PC-3 (cell line): ENCODE data around the gene ACTR10. TPM values are rescaled to one million over a fixed set of nuclear protein-coding genes. Genes with fewer than 3 reads are reported as not detected.
A peak's percentile ranks its signal among the peaks of the same experiment; 100 is the strongest.
"Not testable (repeated sequence)": the region's sequence is repeated elsewhere in the genome, so short reads cannot be mapped to it uniquely, and the experiment has no call there.

ENCODE experiments used
- ATAC-seq: fragments of 200-7000 bp; cut with Tn5 transposase; 2 replicates; pipeline ENCODE4 v1.9.1; 2020; ENCODE audit warnings: mild to moderate bottlenecking, moderate library complexity
- BruUV-seq: library from RNA; stranded (reverse); fragments of 400-500 nt; replicated peaks from 2 replicates; lab custom pipeline; 2021; lab: Mats Ljungman, UMichigan
- CTCF ChIA-PET: fragments of 300-600 bp; sonication (Branson Sonifier 250); formaldehyde crosslinking; loops from one replicate; lab custom pipeline; 2022; ENCODE audit warnings: antibody characterized with exemption; lab: Charles Lee
- POLR2A ChIA-PET: fragments of 300-600 bp; sonication (Branson Sonifier 250); formaldehyde crosslinking; loops from one replicate; lab custom pipeline; 2022; ENCODE audit warnings: antibody characterized with exemption; ENCODE audit not compliant: unreplicated experiment; lab: Charles Lee
- DNase-seq: peaks from one replicate; pipeline ENCODE4 v3.0.0-alpha.2; 2015
- H2AFZ ChIP-seq: fragments of 300-600 bp; sonication (generic); 2 replicates; pipeline ENCODE4 v1.6.0; 2016; ENCODE audit warnings: antibody characterized with exemption, low read length
- H3F3A ChIP-seq: fragments of 300-600 bp; sonication (generic); one replicate; pipeline ENCODE4 v1.6.0; 2017; ENCODE audit warnings: antibody characterized with exemption, low read length, control low read depth, mild to moderate bottlenecking; ENCODE audit not compliant: unreplicated experiment
- H3K27ac ChIP-seq: fragments of 300-600 bp; sonication (generic); 2 replicates; pipeline ENCODE4 v1.5.1; 2016; ENCODE audit warnings: mild to moderate bottlenecking, low read length
- H3K27me3 ChIP-seq: fragments of 300-600 bp; sonication (generic); 2 replicates; pipeline ENCODE4 v1.6.1; 2016; ENCODE audit warnings: low read length, mixed read lengths
- H3K36me3 ChIP-seq: fragments of 300-600 bp; sonication (generic); 2 replicates; pipeline ENCODE4 v1.6.1; 2016; ENCODE audit warnings: low read depth, mixed run types, low read length, mixed read lengths
- H3K4me1 ChIP-seq: fragments of 300-600 bp; sonication (generic); 2 replicates; pipeline ENCODE4 v1.5.1; 2016; ENCODE audit warnings: low read length; ENCODE audit not compliant: insufficient read depth
- H3K4me2 ChIP-seq: fragments of 300-600 bp; sonication (generic); 2 replicates; pipeline ENCODE4 v1.6.0; 2016; ENCODE audit warnings: low read length
- H3K4me3 ChIP-seq: fragments of 300-600 bp; sonication (generic); 2 replicates; pipeline ENCODE4 v1.5.1; 2016; ENCODE audit warnings: mild to moderate bottlenecking, low read length, mixed read lengths
- H3K79me2 ChIP-seq: fragments of 300-600 bp; sonication (generic); 2 replicates; pipeline ENCODE4 v1.6.1; 2017; ENCODE audit warnings: low read length, mixed read lengths
- H3K9ac ChIP-seq: fragments of 300-600 bp; sonication (generic); 2 replicates; pipeline ENCODE4 v1.6.0; 2016; ENCODE audit warnings: mild to moderate bottlenecking, low read length
- H3K9me2 ChIP-seq: fragments of 300-600 bp; sonication (generic); replicated peaks from 2 replicates; pipeline ENCODE4 v1.6.1; 2016; ENCODE audit warnings: mixed run types, low read length, mixed read lengths
- H3K9me3 ChIP-seq: fragments of 300-600 bp; sonication (generic); 2 replicates; pipeline ENCODE4 v1.6.1; 2016; ENCODE audit warnings: low read length, mixed read lengths
- H4K20me1 ChIP-seq: fragments of 300-600 bp; sonication (generic); 2 replicates; pipeline ENCODE4 v1.6.1; 2016; ENCODE audit warnings: low read length, mixed read lengths
- EZH2 ChIP-seq: fragments of 300-600 bp; sonication (generic); IDR thresholded peaks from one replicate; pipeline ENCODE4 v1.6.1; 2017; ENCODE audit warnings: antibody characterized with exemption, mild to moderate bottlenecking, low read length; ENCODE audit not compliant: unreplicated experiment
- EZH2phosphoT487 ChIP-seq: fragments of 300-600 bp; sonication (generic); IDR thresholded peaks from 2 replicates; pipeline ENCODE4 v1.6.1; 2018; ENCODE audit warnings: mild to moderate bottlenecking, antibody characterized with exemption, low read length, borderline replicate concordance
- intact Hi-C: fragments of 100-400 bp; cut with micrococcal nuclease; formaldehyde crosslinking; loops from 2 replicates; pipeline ENCODE4 v1.9.0; 2023
- total RNA-seq: library from RNA; depleted of rRNA; stranded (reverse); fragments of >200 nt; gene quantifications from 2 replicates; pipeline ENCODE4 v1.2.3, GENCODE V29; 2014
- TF ChIP-seq, protein P1 (sequence below): fragments of 300-600 bp; sonication (generic); conservative IDR thresholded peaks from 2 replicates; pipeline ENCODE4 v1.5.1; 2017; ENCODE audit warnings: antibody characterized with exemption, low read depth, mild to moderate bottlenecking, low read length

ACTR10 gene
- total RNA-seq, 1 experiment from 2014 or later, result 126 TPM

DNA sequence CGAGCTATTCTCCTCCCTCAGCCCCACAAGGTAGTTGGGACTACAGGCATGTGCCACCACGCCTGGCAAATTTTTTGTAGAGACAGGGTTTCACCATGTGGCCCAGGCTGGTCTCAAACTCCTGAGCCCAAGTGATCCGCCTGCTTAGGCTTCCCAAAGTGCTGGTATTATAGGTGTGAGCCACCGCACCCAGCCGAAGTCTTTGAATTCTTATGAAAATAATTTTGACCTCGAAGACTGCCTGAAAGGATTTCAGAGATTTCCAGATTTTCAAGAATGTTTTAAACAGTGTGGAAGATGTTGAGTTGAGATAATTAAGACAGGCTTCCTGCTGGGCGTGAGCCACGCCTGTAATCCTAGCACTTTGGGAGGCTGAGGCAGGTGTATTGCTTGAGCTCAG lies 49.7 kb downstream of the ACTR10 start:
- intact Hi-C loops, result loop anchor here (10.0 kb wide), 1 partner anchor 1235 kb away; the partner anchor contains the start of genes JKAMP and L3HYPDH
- no peak for ATAC-seq
- no peaks in the 10 kb centered on the region for H3K9me2 ChIP-seq
- H4K20me1 ChIP-seq, result peaks cover 67% of the 10 kb centered on the region
- H3F3A ChIP-seq, result peaks cover 21% of the 10 kb centered on the region
- H3K4me2 ChIP-seq, result no peak overlapping the region
- H3K27me3 ChIP-seq, result no peaks in the 10 kb centered on the region
- TF ChIP-seq EZH2 (no peak), EZH2phosphoT487 (no peak)
- TF ChIP-seq, protein P1, sequence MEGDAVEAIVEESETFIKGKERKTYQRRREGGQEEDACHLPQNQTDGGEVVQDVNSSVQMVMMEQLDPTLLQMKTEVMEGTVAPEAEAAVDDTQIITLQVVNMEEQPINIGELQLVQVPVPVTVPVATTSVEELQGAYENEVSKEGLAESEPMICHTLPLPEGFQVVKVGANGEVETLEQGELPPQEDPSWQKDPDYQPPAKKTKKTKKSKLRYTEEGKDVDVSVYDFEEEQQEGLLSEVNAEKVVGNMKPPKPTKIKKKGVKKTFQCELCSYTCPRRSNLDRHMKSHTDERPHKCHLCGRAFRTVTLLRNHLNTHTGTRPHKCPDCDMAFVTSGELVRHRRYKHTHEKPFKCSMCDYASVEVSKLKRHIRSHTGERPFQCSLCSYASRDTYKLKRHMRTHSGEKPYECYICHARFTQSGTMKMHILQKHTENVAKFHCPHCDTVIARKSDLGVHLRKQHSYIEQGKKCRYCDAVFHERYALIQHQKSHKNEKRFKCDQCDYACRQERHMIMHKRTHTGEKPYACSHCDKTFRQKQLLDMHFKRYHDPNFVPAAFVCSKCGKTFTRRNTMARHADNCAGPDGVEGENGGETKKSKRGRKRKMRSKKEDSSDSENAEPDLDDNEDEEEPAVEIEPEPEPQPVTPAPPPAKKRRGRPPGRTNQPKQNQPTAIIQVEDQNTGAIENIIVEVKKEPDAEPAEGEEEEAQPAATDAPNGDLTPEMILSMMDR, result no peak
- H3K9ac ChIP-seq, result no peak overlapping the region
- CTCF ChIA-PET, result no interaction called here
- H3K4me1 ChIP-seq, result peaks cover 16% of the 10 kb centered on the region
- POLR2A ChIA-PET, result no interaction called here
- no peak overlapping the region for H3K27ac ChIP-seq
- peaks cover 68% of the 10 kb centered on the region for H3K36me3 ChIP-seq
- H2AFZ ChIP-seq, result no peak overlapping the region
- H3K9me3 ChIP-seq, result no peaks in the 10 kb centered on the region
- no TSS peak for BruUV-seq
- H3K79me2 ChIP-seq, result peaks cover 96% of the 10 kb centered on the region
- no peak overlapping the region for H3K4me3 ChIP-seq
- DNase-seq, result no peak

DNA sequence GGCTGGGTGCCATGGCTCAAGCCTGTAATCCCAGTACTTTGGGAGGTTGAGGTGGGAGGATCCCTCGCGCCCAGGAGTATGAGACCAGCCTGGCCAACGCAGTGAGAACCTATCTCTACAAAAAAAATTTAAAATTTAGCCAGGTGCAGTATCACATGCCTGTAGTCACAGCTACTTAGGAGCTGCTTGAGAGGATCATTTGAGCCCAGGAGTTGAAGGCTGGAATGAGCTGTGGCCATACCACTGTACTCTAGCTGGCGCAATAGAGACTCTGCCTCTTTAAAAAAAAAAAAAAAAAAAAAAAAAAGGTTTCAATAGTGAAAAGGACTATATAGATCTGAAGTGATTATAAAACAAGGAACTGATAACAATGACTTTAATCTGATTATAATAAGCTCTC lies 58.2 kb downstream of the ACTR10 start:
- H3K36me3 ChIP-seq, result peaks cover 83% of the 10 kb centered on the region
- ChIA-PET CTCF (interaction anchor here (0.6 kb wide), 1 partner anchor 150 kb away, joined by 9 read pairs; no protein-coding TSS in a partner anchor), POLR2A (interaction anchor here (0.5 kb wide), 1 partner anchor 185 kb away, joined by 4 read pairs; no protein-coding TSS in a partner anchor)
- TF ChIP-seq EZH2phosphoT487, result no peak
- TF ChIP-seq, protein P1, result no peak; the same call in 1 of the 2 replicates
- TF ChIP-seq EZH2, result no peak
- BruUV-seq, result no TSS peak
- peaks cover 15% of the 10 kb centered on the region for H3F3A ChIP-seq
- H3K79me2 ChIP-seq, result peaks cover 52% of the 10 kb centered on the region
- no peaks in the 10 kb centered on the region for H3K9me2 ChIP-seq
- no peak overlapping the region for H3K4me3 ChIP-seq
- no peak for DNase-seq
- no peaks in the 10 kb centered on the region for H3K27me3 ChIP-seq
- H2AFZ ChIP-seq, result no peak overlapping the region
- intact Hi-C loops, result no loop called here
- no peak overlapping the region for H3K27ac ChIP-seq
- H3K9me3 ChIP-seq, result no peaks in the 10 kb centered on the region
- no peaks in the 10 kb centered on the region for H3K4me1 ChIP-seq
- peak; percentile 58 for ATAC-seq
- no peak overlapping the region for H3K4me2 ChIP-seq
- H3K9ac ChIP-seq, result no peak overlapping the region
- peaks cover 29% of the 10 kb centered on the region for H4K20me1 ChIP-seq

DNA sequence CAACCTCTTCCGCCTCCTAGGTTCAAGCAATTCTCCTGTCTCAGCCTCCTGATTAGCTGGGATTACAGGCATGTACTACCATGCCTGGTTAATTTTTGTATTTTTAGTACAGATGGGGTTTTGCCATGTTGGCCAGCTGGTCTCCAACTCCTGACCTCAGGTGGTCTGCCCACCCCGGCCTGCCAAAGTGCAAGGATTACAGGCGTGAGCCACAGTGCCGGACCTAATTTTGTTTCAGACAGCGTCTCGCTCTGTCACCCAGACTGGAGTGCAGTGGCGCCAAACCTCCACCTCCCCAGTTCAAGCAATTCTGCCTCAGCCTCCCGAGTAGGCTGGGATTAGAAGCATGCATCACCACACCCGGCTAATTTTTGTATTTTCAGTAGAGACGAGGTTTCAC lies 62.1 kb downstream of the ACTR10 start:
- H2AFZ ChIP-seq, H3K4me3 ChIP-seq, BruUV-seq, H3K27ac ChIP-seq, H3K27me3 ChIP-seq, H3K4me2 ChIP-seq, DNase-seq, POLR2A ChIA-PET, H3K9me2 ChIP-seq, H3K9me3 ChIP-seq, ATAC-seq, CTCF ChIA-PET, H3K9ac ChIP-seq, intact Hi-C loops, H3K4me1 ChIP-seq: not testable (repeated sequence)
- Histone ChIP-seq H4K20me1 (peaks cover 33% of the 10 kb centered on the region), H3K79me2 (peaks cover 22% of the 10 kb centered on the region; the same call in 1 of the 2 replicates), H3F3A (peaks cover 31% of the 10 kb centered on the region), H3K36me3 (peaks cover 94% of the 10 kb centered on the region)
